ENCODE results near the gene DUSP28.
"Not testable (repeated sequence)": the region's sequence is repeated elsewhere in the genome, so short reads cannot be mapped to it uniquely, and the experiment has no call there.

The DUSP28 gene

GRCh38 chr2:240560084-240560479 lies at the start of gene DUSP28:
Gene DUSP28, plus strand, starts transcription at chr2:240560357. Its CDS starts 328 bp downstream, at chr2:240560685.
- peak; percentile 70 to 83 (median 70) for DNase-seq (ENCODE audit: low read depth in 3 of 3, low spot score in 1 of 3)

GRCh38 chr2:240510513-240511210 lies 49.5 kb upstream of the DUSP28 start:
- no peak for DNase-seq (ENCODE audit: low read depth in 3 of 3, low spot score in 1 of 3)

- DNase-seq (ENCODE audit: low read depth in 3 of 3, low spot score in 1 of 3): no peak
Measured at GRCh38 chr2:240511351-240512108, 48.6 kb upstream of the DUSP28 start.

- no peak for DNase-seq (ENCODE audit: low read depth in 3 of 3, low spot score in 1 of 3)
Measured at GRCh38 chr2:240512109-240512485, 48.1 kb upstream of the DUSP28 start.

GRCh38 chr2:240512666-240513535 lies 47.3 kb upstream of the DUSP28 start:
- DNase-seq (ENCODE audit: low read depth in 3 of 3, low spot score in 1 of 3): no peak

GRCh38 chr2:240513549-240514287 lies 46.4 kb upstream of the DUSP28 start:
- DNase-seq (ENCODE audit: low read depth in 3 of 3, low spot score in 1 of 3): peak; percentile 64 to 72 (median 70)

- no peak for DNase-seq (ENCODE audit: low read depth in 3 of 3, low spot score in 1 of 3)
Measured at GRCh38 chr2:240514631-240515030, 45.5 kb upstream of the DUSP28 start.

- no peak for DNase-seq (ENCODE audit: low read depth in 3 of 3, low spot score in 1 of 3)
Measured at GRCh38 chr2:240517342-240517741, 42.8 kb upstream of the DUSP28 start.

GRCh38 chr2:240518981-240519380 lies 41.2 kb upstream of the DUSP28 start:
- no peak for DNase-seq (ENCODE audit: low read depth in 3 of 3, low spot score in 1 of 3)

- no peak for DNase-seq (ENCODE audit: low read depth in 3 of 3, low spot score in 1 of 3)
Measured at GRCh38 chr2:240519396-240520129, 40.6 kb upstream of the DUSP28 start.

- no peak for DNase-seq (ENCODE audit: low read depth in 3 of 3, low spot score in 1 of 3)
Measured at GRCh38 chr2:240520130-240520973, 39.8 kb upstream of the DUSP28 start.

GRCh38 chr2:240520974-240521350 lies 39.2 kb upstream of the DUSP28 start:
- no peak for DNase-seq (ENCODE audit: low read depth in 3 of 3, low spot score in 1 of 3)

GRCh38 chr2:240521885-240522284 lies 38.3 kb upstream of the DUSP28 start:
- not testable (repeated sequence) for DNase-seq (ENCODE audit: low read depth in 3 of 3, low spot score in 1 of 3)

- DNase-seq (ENCODE audit: low read depth in 3 of 3, low spot score in 1 of 3): no peak
Measured at GRCh38 chr2:240522406-240522805, 37.8 kb upstream of the DUSP28 start.

GRCh38 chr2:240523451-240524281 lies 36.5 kb upstream of the DUSP28 start:
- DNase-seq (ENCODE audit: low read depth in 3 of 3, low spot score in 1 of 3): no peak

GRCh38 chr2:240524963-240525718 lies 35.0 kb upstream of the DUSP28 start:
- DNase-seq (ENCODE audit: low read depth in 3 of 3, low spot score in 1 of 3): no peak

- no peak for DNase-seq (ENCODE audit: low read depth in 3 of 3, low spot score in 1 of 3)
Measured at GRCh38 chr2:240525802-240526201, 34.4 kb upstream of the DUSP28 start.

- no peak for DNase-seq (ENCODE audit: low read depth in 3 of 3, low spot score in 1 of 3)
Measured at GRCh38 chr2:240526521-240526920, 33.6 kb upstream of the DUSP28 start.
